Stomach (tissue), 9 donors: ENCODE results near the gene DNAJC12. TPM values are rescaled to one million over a fixed set of nuclear protein-coding genes. Genes with fewer than 3 reads are reported as not detected.
A peak's percentile ranks its signal among the peaks of the same experiment; 100 is the strongest.

Source experiments
- DNase-seq, 2 donors: peaks; one replicate each; pipeline versions ENCODE4 v3.0.0 to v3.0.0-alpha.2; 2013 to 2019
- H3K27ac ChIP-seq, 5 donors: fragments of 200-600 bp in 4 of 5; sonication (generic) in 4 of 5; one replicate each; pipeline ENCODE4 v1.5.1; 2013 to 2019; ENCODE audit warnings: mild to moderate bottlenecking in 1 of 5, moderate library complexity in 1 of 5
- H3K27me3 ChIP-seq, 3 donors: fragments of 200-600 bp; sonication (generic); one replicate each; pipeline ENCODE4 v1.5.1; 2017 to 2019; ENCODE audit warnings: mixed run types in 1 of 3
- H3K36me3 ChIP-seq, 4 donors: fragments of 200-600 bp; sonication (generic); 1 replicate in 3 of 4; 2 replicates in 1 of 4; pipeline ENCODE4 v1.5.1; 2016 to 2019
- H3K4me1 ChIP-seq, 4 donors: fragments of 200-600 bp; sonication (generic); one replicate each; pipeline ENCODE4 v1.5.1; 2016 to 2019
- H3K4me3 ChIP-seq, 4 donors: fragments of 200-600 bp; sonication (generic) in 3 of 4; one replicate each; pipeline ENCODE4 v1.5.1; 2016 to 2019; ENCODE audit warnings: mild to moderate bottlenecking in 1 of 4
- H3K9me3 ChIP-seq, 4 donors: fragments of 200-600 bp; sonication (generic); one replicate each; pipeline ENCODE4 v1.5.1; 2016 to 2019
- EP300 ChIP-seq: sonication (generic); formaldehyde crosslinking; IDR thresholded peaks from one replicate; pipeline ENCODE4 v1.6.1; 2017; ENCODE audit warnings: antibody characterized with exemption
- POLR2A ChIP-seq, 4 donors: fragments of 450-650 bp; IDR thresholded peaks; one replicate each; pipeline ENCODE4 v1.6.1; 2016; ENCODE audit warnings: antibody characterized with exemption in 4 of 4, control low read depth in 2 of 4, mild to moderate bottlenecking in 1 of 4, moderate library complexity in 1 of 4
- POLR2AphosphoS5 ChIP-seq, 3 donors: sonication (generic); formaldehyde crosslinking; IDR thresholded peaks; one replicate each; pipeline ENCODE4 v1.6.1; 2016; ENCODE audit warnings: antibody characterized with exemption in 3 of 3
- WGBS, 5 donors: extraction: QIAGEN DNeasy Blood & Tissue Kit in 3 of 5; methylation state at CpG; one replicate each; pipeline versions ENCODE4 v1.1.5 to v1.1.7; 2013 to 2018; 5-methylcytosine and 5-hydroxymethylcytosine counted together
- intact Hi-C: fragments of 100-400 bp; cut with DNase I; formaldehyde crosslinking; loops from one replicate; pipeline ENCODE4 v1.15.1; 2023; ENCODE audit warnings: low total_unique reads
- polyA plus RNA-seq, 3 donors: library from polyadenylated mRNA; stranded (reverse); fragments of 200-250 nt; gene quantifications; one replicate each; pipeline ENCODE4 v1.2.3, GENCODE V29; 2013
- total RNA-seq, 5 donors: library from RNA; depleted of rRNA; stranded (reverse); fragments of >200 nt; gene quantifications; one replicate each; pipeline versions ENCODE4 v1.1.0 to v1.2.3, GENCODE V29; 2014 to 2016
- TF ChIP-seq, protein P1 (sequence below), 7 experiments: fragments of 450-650 bp in 4 of 7; fragments of 200-600 bp in 3 of 7; sonication (generic) in 3 of 7; IDR thresholded peaks; one replicate each; pipeline ENCODE4 v1.5.1; 2016 to 2019; ENCODE audit warnings: antibody characterized with exemption in 7 of 7, control low read depth in 2 of 7, mild to moderate bottlenecking in 1 of 7
- donor health status: healthy with polysubstance abuse.
- donor health status: Bipolar disorder and iron deficiency.
- donor health status: healthy.

Gene DNAJC12
- total and polyA plus RNA-seq, 8 donors: 0.43 to 12.5 (median 4.3) TPM; not detected in 2

DNA sequence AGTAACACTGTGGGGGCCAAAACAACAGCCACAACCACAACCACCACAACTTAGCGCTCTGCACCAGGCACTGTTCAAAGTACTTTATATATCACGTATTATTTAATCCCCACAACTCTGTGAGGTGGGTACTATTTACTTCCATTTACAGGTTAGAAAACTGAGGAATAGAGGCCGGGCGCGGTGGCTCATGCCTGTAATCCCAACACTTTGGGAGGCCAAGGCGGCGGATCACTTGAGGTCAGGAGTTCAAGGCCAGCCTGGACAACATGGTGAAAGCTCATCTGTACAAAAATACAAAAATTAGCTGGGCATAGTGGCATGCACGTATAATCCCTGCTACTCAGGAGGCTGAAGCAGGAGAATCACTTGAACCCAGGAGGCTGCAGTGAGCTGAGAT lies 3.6 kb downstream of the DNAJC12 start:
- no peaks in the 10 kb centered on the region for H3K9me3 ChIP-seq
- H3K27ac ChIP-seq: no peak overlapping the region
- no peak for DNase-seq
- H3K27me3 ChIP-seq: no peaks in the 10 kb centered on the region
- no peaks in the 10 kb centered on the region for H3K36me3 ChIP-seq
- no peak overlapping the region for H3K4me3 ChIP-seq
- peaks cover 0 to 15% (median 5%) of the 10 kb centered on the region in 4 donors for H3K4me1 ChIP-seq
- TF ChIP-seq, protein P1, sequence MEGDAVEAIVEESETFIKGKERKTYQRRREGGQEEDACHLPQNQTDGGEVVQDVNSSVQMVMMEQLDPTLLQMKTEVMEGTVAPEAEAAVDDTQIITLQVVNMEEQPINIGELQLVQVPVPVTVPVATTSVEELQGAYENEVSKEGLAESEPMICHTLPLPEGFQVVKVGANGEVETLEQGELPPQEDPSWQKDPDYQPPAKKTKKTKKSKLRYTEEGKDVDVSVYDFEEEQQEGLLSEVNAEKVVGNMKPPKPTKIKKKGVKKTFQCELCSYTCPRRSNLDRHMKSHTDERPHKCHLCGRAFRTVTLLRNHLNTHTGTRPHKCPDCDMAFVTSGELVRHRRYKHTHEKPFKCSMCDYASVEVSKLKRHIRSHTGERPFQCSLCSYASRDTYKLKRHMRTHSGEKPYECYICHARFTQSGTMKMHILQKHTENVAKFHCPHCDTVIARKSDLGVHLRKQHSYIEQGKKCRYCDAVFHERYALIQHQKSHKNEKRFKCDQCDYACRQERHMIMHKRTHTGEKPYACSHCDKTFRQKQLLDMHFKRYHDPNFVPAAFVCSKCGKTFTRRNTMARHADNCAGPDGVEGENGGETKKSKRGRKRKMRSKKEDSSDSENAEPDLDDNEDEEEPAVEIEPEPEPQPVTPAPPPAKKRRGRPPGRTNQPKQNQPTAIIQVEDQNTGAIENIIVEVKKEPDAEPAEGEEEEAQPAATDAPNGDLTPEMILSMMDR (IDR thresholded peaks at IDR 0.05): no peak
- no peak for TF ChIP-seq POLR2AphosphoS5 (IDR thresholded peaks at IDR 0.05)
- TF ChIP-seq EP300: no peak
- TF ChIP-seq POLR2A (IDR thresholded peaks at IDR 0.05): no peak
- 93 to 96% (median 95%) methylated on average over 8 of the region's 8 CpGs for WGBS, 5 donors
- intact Hi-C loops: no loop called here

DNA sequence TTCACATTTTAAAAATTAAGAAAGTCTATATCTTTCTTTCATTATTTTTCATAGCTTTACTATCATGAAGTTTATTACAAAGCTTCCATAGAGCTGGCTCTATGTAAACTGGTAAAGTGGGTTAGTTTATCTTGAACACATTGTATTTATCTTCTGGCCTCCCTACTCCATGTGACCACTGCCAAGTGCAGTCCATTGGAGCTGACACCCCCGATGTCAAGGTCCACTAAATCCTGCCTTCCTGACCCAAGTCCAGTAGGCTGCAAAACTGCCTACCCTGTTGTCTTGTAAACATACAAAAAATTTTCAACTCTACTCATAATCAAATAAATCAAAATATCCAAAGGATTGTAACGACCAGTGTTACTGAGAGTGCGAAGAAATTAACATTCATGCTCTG lies 10.2 kb downstream of the DNAJC12 start:
- no peak for DNase-seq
- 57 to 68% (median 65%) methylated on average over 3 of the region's 3 CpGs for WGBS, 5 donors
- Histone ChIP-seq H3K27me3 (no peaks in the 10 kb centered on the region), H3K27ac (no peak overlapping the region), H3K4me1 (peaks cover 0 to 4% (median 0%) of the 10 kb centered on the region in 4 donors), H3K9me3 (no peaks in the 10 kb centered on the region), H3K4me3 (no peak overlapping the region), H3K36me3 (no peaks in the 10 kb centered on the region)
- intact Hi-C loops: no loop called here
- TF ChIP-seq POLR2AphosphoS5 (IDR thresholded peaks at IDR 0.05): no peak
- TF ChIP-seq, protein P1 (IDR thresholded peaks at IDR 0.05): no peak
- TF ChIP-seq POLR2A (IDR thresholded peaks at IDR 0.05): no peak
- TF ChIP-seq EP300: no peak

DNA sequence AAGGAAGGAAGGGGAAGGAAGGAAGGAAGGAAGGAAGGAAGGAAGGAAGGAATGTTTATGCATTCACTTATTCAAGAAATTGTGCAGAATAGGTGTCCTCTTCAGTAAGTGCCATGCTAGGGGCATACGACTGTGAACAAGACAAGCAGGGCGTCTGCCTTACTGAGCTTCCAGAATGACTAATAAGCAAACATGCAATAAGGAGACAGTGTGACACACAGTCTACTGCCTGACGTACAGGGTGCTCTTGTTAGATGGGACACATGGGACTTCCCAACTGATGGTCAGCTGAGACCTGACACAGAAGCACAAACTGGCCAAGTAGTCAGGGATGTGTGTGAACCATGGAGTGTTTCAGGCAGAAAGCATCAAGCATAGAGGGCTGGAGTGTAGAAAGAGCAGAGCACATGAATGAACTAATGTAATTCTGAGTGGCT lies 18.2 kb downstream of the DNAJC12 start:
- intact Hi-C loops: no loop called here
- Histone ChIP-seq H3K27ac (no peak overlapping the region), H3K9me3 (no peaks in the 10 kb centered on the region), H3K4me3 (no peak overlapping the region), H3K36me3 (no peaks in the 10 kb centered on the region), H3K27me3 (no peaks in the 10 kb centered on the region), H3K4me1 (peaks cover 0 to 4% (median 2%) of the 10 kb centered on the region in 4 donors)
- no peak for DNase-seq
- TF ChIP-seq POLR2AphosphoS5 (IDR thresholded peaks at IDR 0.05): no peak
- WGBS, 5 donors: 57 to 73% (median 65%) methylated on average over 3 of the region's 3 CpGs

DNA sequence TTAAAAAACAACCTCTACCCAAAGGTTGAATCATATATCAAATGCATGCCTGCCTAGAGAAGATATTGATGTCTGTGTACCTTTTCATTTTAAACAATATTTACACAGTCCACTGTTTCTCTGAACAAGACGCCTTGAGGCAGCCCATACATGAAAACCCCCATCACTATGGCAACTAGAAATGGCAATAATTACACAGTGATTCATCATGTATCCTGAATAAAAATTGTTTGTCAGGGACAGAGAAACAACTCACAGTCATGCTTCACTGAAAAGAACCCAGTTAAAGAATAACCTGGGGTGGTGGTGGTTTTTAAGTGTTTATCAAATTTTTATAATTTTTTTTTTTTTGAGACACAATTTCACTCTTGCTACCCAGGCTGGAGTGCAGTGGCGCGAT lies 19.7 kb downstream of the DNAJC12 start:
- peak in 1 of 2 donors; percentile 80 for DNase-seq
- Histone ChIP-seq H3K27ac (no peak overlapping the region), H3K9me3 (no peaks in the 10 kb centered on the region), H3K36me3 (no peaks in the 10 kb centered on the region), H3K27me3 (no peaks in the 10 kb centered on the region), H3K4me3 (no peak overlapping the region), H3K4me1 (peaks cover 0 to 4% (median 2%) of the 10 kb centered on the region in 4 donors)
- no peak for TF ChIP-seq EP300
- TF ChIP-seq, protein P1 (IDR thresholded peaks at IDR 0.05): no peak
- no peak for TF ChIP-seq POLR2AphosphoS5 (IDR thresholded peaks at IDR 0.05)
- TF ChIP-seq POLR2A (IDR thresholded peaks at IDR 0.05): no peak
- intact Hi-C loops: no loop called here
- 42 to 67% (median 56%) methylated on average over 3 of the region's 3 CpGs for WGBS, 5 donors

DNA sequence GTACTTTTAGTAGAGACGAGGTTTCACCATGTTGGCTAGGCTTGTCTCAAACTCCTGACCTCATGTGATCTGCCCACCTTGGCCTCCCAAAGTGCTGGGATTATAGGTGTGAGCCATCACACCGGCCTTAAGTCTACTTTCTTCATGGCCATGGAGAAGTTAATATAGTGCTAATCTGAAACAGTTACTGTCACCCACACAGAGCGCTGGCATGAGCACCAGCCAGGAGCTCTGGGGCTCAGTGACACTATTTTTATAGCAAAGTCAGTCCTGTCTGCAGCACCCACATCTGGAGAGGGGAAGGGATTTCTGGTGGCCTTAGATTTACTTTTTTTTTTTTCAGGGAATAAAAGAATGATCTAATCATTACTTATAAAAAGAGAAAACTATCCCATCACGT lies 21.3 kb downstream of the DNAJC12 start:
- peaks cover 0 to 4% (median 2%) of the 10 kb centered on the region in 4 donors for H3K4me1 ChIP-seq
- H3K9me3 ChIP-seq: no peaks in the 10 kb centered on the region
- no peaks in the 10 kb centered on the region for H3K36me3 ChIP-seq
- no peak overlapping the region for H3K27ac ChIP-seq
- intact Hi-C loops: no loop called here
- no peak overlapping the region for H3K4me3 ChIP-seq
- DNase-seq: no peak
- 76 to 80% (median 79%) methylated on average over 4 of the region's 4 CpGs for WGBS, 5 donors
- H3K27me3 ChIP-seq: no peaks in the 10 kb centered on the region
- TF ChIP-seq POLR2A (IDR thresholded peaks at IDR 0.05): no peak
- TF ChIP-seq POLR2AphosphoS5 (IDR thresholded peaks at IDR 0.05): no peak
- no peak for TF ChIP-seq EP300
- TF ChIP-seq, protein P1 (IDR thresholded peaks at IDR 0.05): no peak
